MCF 10A (cell line): ENCODE measurements around the gene CDKN2D. TPM values are rescaled to one million over a fixed set of nuclear protein-coding genes. Genes with fewer than 3 reads are reported as not detected.

Experiments
- BruUV-seq: library from RNA; stranded (reverse); fragments of 400-500 nt; replicated peaks from 2 replicates; lab custom pipeline; 2021; lab: Mats Ljungman, UMichigan
- CTCF ChIA-PET: fragments of 300-600 bp; sonication (Branson Sonifier 250); formaldehyde crosslinking; extraction: SDS; loops from one replicate; lab custom pipeline; 2021; ENCODE audit warnings: antibody characterized with exemption, inconsistent platforms; lab: Yijun Ruan, JAX
- POLR2A ChIA-PET: fragments of 300-600, 350-650 bp; sonication (Branson Sonifier 250); formaldehyde crosslinking; extraction: SDS; loops from one replicate; lab custom pipeline; 2020; ENCODE audit warnings: antibody characterized with exemption, inconsistent platforms; lab: Yijun Ruan, JAX
- DNase-seq: peaks from one replicate; pipeline ENCODE4 v3.0.0-alpha.2; 2018; ENCODE audit not compliant: unreplicated experiment
- H3K27ac Mint-ChIP-seq: one replicate; pipeline ENCODE4 v1.8.0; 2022; ENCODE audit warnings: mild to moderate bottlenecking, low read depth, mixed read lengths; ENCODE audit not compliant: unreplicated experiment
- H3K27me3 Mint-ChIP-seq: one replicate; pipeline ENCODE4 v1.8.0; 2022; ENCODE audit warnings: mixed read lengths; ENCODE audit not compliant: insufficient read depth, unreplicated experiment
- H3K36me3 Mint-ChIP-seq: one replicate; pipeline ENCODE4 v1.8.0; 2022; ENCODE audit warnings: mild to moderate bottlenecking, moderate library complexity, mixed read lengths; ENCODE audit not compliant: insufficient read depth, unreplicated experiment
- H3K4me1 Mint-ChIP-seq: one replicate; pipeline ENCODE4 v1.8.0; 2022; ENCODE audit warnings: mixed read lengths; ENCODE audit not compliant: insufficient read depth, unreplicated experiment
- H3K4me3 Mint-ChIP-seq: one replicate; pipeline ENCODE4 v1.8.0; 2022; ENCODE audit warnings: mild to moderate bottlenecking, moderate library complexity, mixed read lengths; ENCODE audit not compliant: unreplicated experiment
- H3K9me3 Mint-ChIP-seq: one replicate; pipeline ENCODE4 v1.8.0; 2022; ENCODE audit warnings: mixed read lengths; ENCODE audit not compliant: unreplicated experiment
- CTCF ChIP-seq: fragments of 200-600 bp; IDR thresholded peaks from one replicate; pipeline ENCODE4 v1.8.0; 2022; ENCODE audit warnings: antibody characterized with exemption, mild to moderate bottlenecking; ENCODE audit not compliant: unreplicated experiment
- intact Hi-C: fragments of 100-400 bp; cut with micrococcal nuclease; formaldehyde crosslinking; loops from 2 replicates; pipeline ENCODE4 v1.14.1; 2022
- total RNA-seq: library from RNA; stranded (reverse); gene quantifications from 2 replicates; pipeline ENCODE4 v1.2.3, GENCODE V29; 2022

Gene CDKN2D
- total RNA-seq, 1 experiment from 2014 or later, result 2.6 TPM

- intact Hi-C loops, result no loop called here
- H3K27ac Mint-ChIP-seq, result no peak overlapping the region
- H3K4me3 Mint-ChIP-seq, result peak overlapping the region; percentile 51
- no peak for TF ChIP-seq CTCF
- H3K9me3 Mint-ChIP-seq, result no peaks in the 10 kb centered on the region
- no TSS peak for BruUV-seq
- ChIA-PET POLR2A (no interaction called here), CTCF (interaction anchor here (0.9 kb wide), 2 partner anchors 10 to 95 kb away, joined by 3 to 4 read pairs; no protein-coding TSS in a partner anchor)
- H3K36me3 Mint-ChIP-seq, result no peaks in the 10 kb centered on the region
- peaks cover 22% of the 10 kb centered on the region for H3K27me3 Mint-ChIP-seq
- no peak for DNase-seq
- H3K4me1 Mint-ChIP-seq, result no peaks in the 10 kb centered on the region
These were observed 50.1 kb downstream of the CDKN2D start for GRCh38 chr19:10518444-10519361.

GRCh38 chr19:10517760-10518443 lies 50.9 kb downstream of the CDKN2D start:
- CTCF ChIA-PET, result interaction anchor here (0.9 kb wide), 1 partner anchor 9 kb away, joined by 4 read pairs; no protein-coding TSS in a partner anchor
- Mint-ChIP-seq H3K36me3 (no peaks in the 10 kb centered on the region), H3K27ac (no peak overlapping the region), H3K27me3 (peaks cover 22% of the 10 kb centered on the region), H3K4me1 (no peaks in the 10 kb centered on the region), H3K4me3 (peak overlapping the region; percentile 51), H3K9me3 (no peaks in the 10 kb centered on the region)
- DNase-seq, result no peak
- POLR2A ChIA-PET, result no interaction called here
- no TSS peak for BruUV-seq
- no peak for TF ChIP-seq CTCF
- intact Hi-C loops, result no loop called here

- CTCF ChIA-PET, result interaction anchor here (1.1 kb wide), 1 partner anchor 11 kb away, joined by 5 read pairs; no protein-coding TSS in a partner anchor
- peaks cover 22% of the 10 kb centered on the region for H3K27me3 Mint-ChIP-seq
- no peak for DNase-seq
These were observed 51.4 kb downstream of the CDKN2D start, which contains the start of gene S1PR5 for GRCh38 chr19:10517361-10517759. TSS of gene S1PR5 (minus strand) at chr19:10517447. CDS start at chr19:10515011, 2,436 bp downstream.

More at GRCh38 chr19:10517361-10517759, 51.4 kb downstream of the CDKN2D start, which contains the start of gene S1PR5:
- H3K9me3 Mint-ChIP-seq, result no peaks in the 10 kb centered on the region
- no TSS peak for BruUV-seq
- POLR2A ChIA-PET, result no interaction called here
- no peak for TF ChIP-seq CTCF
- peak within 1 kb of the TSS; percentile 51 for H3K4me3 Mint-ChIP-seq
- H3K36me3 Mint-ChIP-seq, result no peaks in the 10 kb centered on the region
- intact Hi-C loops, result no loop called here
- H3K27ac Mint-ChIP-seq, result no peak within 1 kb of the TSS
- H3K4me1 Mint-ChIP-seq, result no peaks in the 10 kb centered on the region
